ENCODE data around the gene PNMA8A. TPM values are rescaled to one million over a fixed set of nuclear protein-coding genes. Genes with fewer than 3 reads are reported as not detected.
A peak's percentile ranks its signal among the peaks of the same experiment; 100 is the strongest.

PNMA8A gene
- total RNA-seq, 6 experiments from 2014 or later = 0.06 to 0.26 (median 0.23) TPM; not detected in 2

- 32% methylated on average over 2 of the region's 9 CpGs for WGBS (ENCODE audit: insufficient coverage, low coverage, low lambda C conversion rate, missing lambda C conversion rate)
- intact Hi-C loops (cut with DNase I) = loop anchor here (10.0 kb wide), 2 partner anchors 206 to 216 kb away; no protein-coding TSS in a partner anchor
- Histone ChIP-seq H3K9me3 (no peaks in the 10 kb centered on the region), H3K36me3 (no peaks in the 10 kb centered on the region), H3K4me1 (peaks cover 0 to 15% (median 0%) of the 10 kb centered on the region in 4 donors), H3K27ac (no peak overlapping the region), H3K27me3 (peaks cover 0 to 11% of the 10 kb centered on the region in 2 donors), H3K4me3 (no peak overlapping the region)
- DNase-seq (no peak), ATAC-seq (no peak)
- TF ChIP-seq, protein P1, sequence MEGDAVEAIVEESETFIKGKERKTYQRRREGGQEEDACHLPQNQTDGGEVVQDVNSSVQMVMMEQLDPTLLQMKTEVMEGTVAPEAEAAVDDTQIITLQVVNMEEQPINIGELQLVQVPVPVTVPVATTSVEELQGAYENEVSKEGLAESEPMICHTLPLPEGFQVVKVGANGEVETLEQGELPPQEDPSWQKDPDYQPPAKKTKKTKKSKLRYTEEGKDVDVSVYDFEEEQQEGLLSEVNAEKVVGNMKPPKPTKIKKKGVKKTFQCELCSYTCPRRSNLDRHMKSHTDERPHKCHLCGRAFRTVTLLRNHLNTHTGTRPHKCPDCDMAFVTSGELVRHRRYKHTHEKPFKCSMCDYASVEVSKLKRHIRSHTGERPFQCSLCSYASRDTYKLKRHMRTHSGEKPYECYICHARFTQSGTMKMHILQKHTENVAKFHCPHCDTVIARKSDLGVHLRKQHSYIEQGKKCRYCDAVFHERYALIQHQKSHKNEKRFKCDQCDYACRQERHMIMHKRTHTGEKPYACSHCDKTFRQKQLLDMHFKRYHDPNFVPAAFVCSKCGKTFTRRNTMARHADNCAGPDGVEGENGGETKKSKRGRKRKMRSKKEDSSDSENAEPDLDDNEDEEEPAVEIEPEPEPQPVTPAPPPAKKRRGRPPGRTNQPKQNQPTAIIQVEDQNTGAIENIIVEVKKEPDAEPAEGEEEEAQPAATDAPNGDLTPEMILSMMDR (IDR thresholded peaks at IDR 0.05) = no peak
Measured at GRCh38 chr19:46490774-46491173, 19.4 kb upstream of the PNMA8A start.

DNA sequence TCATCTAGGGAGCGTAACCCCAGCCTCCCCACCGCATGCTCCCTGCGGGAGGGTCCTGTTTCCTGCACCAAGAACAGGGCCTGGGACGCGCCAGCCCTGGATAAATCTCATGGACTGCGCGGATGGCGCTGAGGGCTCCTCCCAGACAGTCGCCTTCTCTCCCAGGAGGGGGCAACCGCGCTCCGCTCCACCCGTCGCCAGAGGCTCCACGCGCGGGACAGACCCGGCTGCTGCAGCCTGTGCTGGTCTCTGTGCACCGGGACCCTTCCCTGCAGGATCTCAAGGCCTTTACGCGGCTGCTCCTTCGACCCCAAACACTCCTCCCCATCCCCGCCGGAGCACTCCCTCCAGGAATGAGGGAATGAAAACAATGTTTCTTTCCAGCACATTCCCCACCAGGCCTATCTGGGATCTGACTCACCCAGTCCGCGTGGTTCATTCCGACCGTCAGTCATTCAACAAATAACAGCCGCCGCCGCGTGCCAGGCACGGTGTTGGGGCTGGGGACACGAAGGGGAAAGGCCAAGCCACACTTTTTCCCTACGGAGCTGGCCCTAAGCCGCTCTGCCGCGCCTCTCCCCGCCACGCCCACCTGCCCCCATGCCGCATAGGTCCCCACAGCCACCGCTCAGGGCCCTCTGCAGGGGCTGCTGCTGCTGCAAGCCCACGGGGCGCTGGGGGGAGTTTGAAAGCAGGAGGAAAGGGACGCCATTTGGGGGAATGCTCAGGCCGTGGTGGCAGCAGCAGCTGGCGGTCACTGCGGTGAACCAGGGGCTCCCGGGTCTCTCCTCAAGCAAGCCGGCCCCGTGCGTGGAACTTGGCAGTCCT is 18.3 kb upstream of the PNMA8A start:
- 4% methylated on average over 14 of the region's 52 CpGs for WGBS (ENCODE audit: insufficient coverage, low coverage, low lambda C conversion rate, missing lambda C conversion rate)
- TF ChIP-seq POLR2A (IDR thresholded peaks at IDR 0.05) = no peak
- TF ChIP-seq, protein P1 (IDR thresholded peaks at IDR 0.05) = peak; percentile 25 to 38 (median 33)
- Histone ChIP-seq H3K27ac (no peak overlapping the region), H3K36me3 (no peaks in the 10 kb centered on the region), H3K4me1 (peaks cover 0 to 15% (median 0%) of the 10 kb centered on the region in 4 donors), H3K9me3 (no peaks in the 10 kb centered on the region), H3K27me3 (peaks cover 0 to 11% of the 10 kb centered on the region in 2 donors), H3K4me3 (no peak overlapping the region)
- DNase-seq = peak in 2 of 3 donors; percentile 50 to 63
- intact Hi-C loops (cut with DNase I) = loop anchor here (2.0 to 10.0 kb wide), 3 partner anchors 87 to 215 kb away; no protein-coding TSS in a partner anchor
- peak; percentile 52 to 61 (median 58) for ATAC-seq

- peaks cover 0 to 11% of the 10 kb centered on the region in 2 donors for H3K27me3 ChIP-seq
- DNase-seq (no peak), ATAC-seq (no peak)
- H3K27ac ChIP-seq = no peak overlapping the region
- H3K36me3 ChIP-seq = no peaks in the 10 kb centered on the region
- H3K4me3 ChIP-seq = no peak overlapping the region
- WGBS (ENCODE audit: insufficient coverage, low coverage, low lambda C conversion rate, missing lambda C conversion rate) = 22% methylated on average over 9 of the region's 11 CpGs
- H3K4me1 ChIP-seq = peaks cover 0 to 13% (median 0%) of the 10 kb centered on the region in 4 donors
- TF ChIP-seq, protein P1 (IDR thresholded peaks at IDR 0.05) = no peak
- no peaks in the 10 kb centered on the region for H3K9me3 ChIP-seq
- intact Hi-C loops (cut with DNase I) = loop anchor here in 1 of 2 donors (2.0 kb wide), 1 partner anchor 86 kb away; no protein-coding TSS in a partner anchor
Measured at GRCh38 chr19:46488551-46488950, 17.2 kb upstream of the PNMA8A start.

GRCh38 chr19:46487802-46488445 is 16.6 kb upstream of the PNMA8A start:
- H3K4me1 ChIP-seq = peaks cover 0 to 12% (median 0%) of the 10 kb centered on the region in 4 donors
- ATAC-seq (peak; percentile 80 to 88 (median 88)), DNase-seq (peak; percentile 72 to 74 (median 73))
- WGBS (ENCODE audit: insufficient coverage, low coverage, low lambda C conversion rate, missing lambda C conversion rate) = under 1% methylated on average over 19 of the region's 38 CpGs
- intact Hi-C loops (cut with DNase I) = loop anchor here in 1 of 2 donors (2.0 kb wide), 1 partner anchor 85 kb away; no protein-coding TSS in a partner anchor
- peaks cover 0 to 11% of the 10 kb centered on the region in 2 donors for H3K27me3 ChIP-seq
- no peaks in the 10 kb centered on the region for H3K9me3 ChIP-seq
- no peak overlapping the region for H3K27ac ChIP-seq
- TF ChIP-seq POLR2A (IDR thresholded peaks at IDR 0.05) = no peak
- TF ChIP-seq, protein P1 (IDR thresholded peaks at IDR 0.05) = peak; percentile 77 to 96 (median 88)
- peak overlapping the region in 1 of 3 donors; percentile 10 for H3K4me3 ChIP-seq
- no peaks in the 10 kb centered on the region for H3K36me3 ChIP-seq

Data from right lobe of liver (tissue), 6 donors.